ENCODE results near the gene REN.

The REN gene

GRCh38 chr1:204152310-204153044 is 13.7 kb downstream of the REN start:
- DNase-seq = no peak

GRCh38 chr1:204151552-204152309 is 14.4 kb downstream of the REN start, which contains the start of gene ETNK2:
Gene ETNK2 (minus strand): TSS chr1:204152044. CDS start chr1:204151852, 192 bp downstream.
- peak; percentile 49 for DNase-seq

GRCh38 chr1:204150702-204151551 is 15.2 kb downstream of the REN start:
- no peak for DNase-seq

- DNase-seq = no peak
These were observed 16.2 kb downstream of the REN start for GRCh38 chr1:204149635-204150565.

- no peak for DNase-seq
These were observed 17.0 kb downstream of the REN start for GRCh38 chr1:204149107-204149506.

- no peak for DNase-seq
These were observed 18.4 kb downstream of the REN start for GRCh38 chr1:204147406-204148383.

- DNase-seq = no peak
These were observed 19.2 kb downstream of the REN start for GRCh38 chr1:204146965-204147364.

- no peak for DNase-seq
These were observed 19.8 kb downstream of the REN start for GRCh38 chr1:204146309-204146708.

GRCh38 chr1:204145033-204145504 is 21.1 kb downstream of the REN start:
- no peak for DNase-seq

- DNase-seq = no peak
These were observed 22.7 kb downstream of the REN start for GRCh38 chr1:204143276-204144041.

- no peak for DNase-seq
These were observed 23.8 kb downstream of the REN start for GRCh38 chr1:204142032-204142974.

- DNase-seq = no peak
These were observed 25.0 kb downstream of the REN start for GRCh38 chr1:204141131-204141530.

GRCh38 chr1:204139952-204140351 is 26.2 kb downstream of the REN start:
- DNase-seq = no peak

- no peak for DNase-seq
These were observed 27.0 kb downstream of the REN start for GRCh38 chr1:204139088-204139487.

GRCh38 chr1:204136814-204137213 is 29.3 kb downstream of the REN start:
- DNase-seq = no peak

- no peak for DNase-seq
These were observed 32.0 kb downstream of the REN start for GRCh38 chr1:204134103-204134502.

GRCh38 chr1:204132718-204133117 is 33.4 kb downstream of the REN start:
- no peak for DNase-seq

GRCh38 chr1:204131978-204132377 is 34.2 kb downstream of the REN start:
- DNase-seq = no peak

All from stimulated activated CD4-positive, alpha-beta T cell treated with anti-CD3 and anti-CD28 coated beads, Interleukin-12 subunit alpha, Interleukin-12 subunit beta, amount 100 ng/mL, for 4 hours (primary cell).